C1 segment of cervical spinal cord (tissue), 14 donors: ENCODE data around the gene TAF1A.

ENCODE experiments used
- DNase-seq, 14 donors: peaks; one replicate each; lab custom pipeline; 2025; lab: John Stamatoyannopoulos, UW

The TAF1A gene

DNA sequence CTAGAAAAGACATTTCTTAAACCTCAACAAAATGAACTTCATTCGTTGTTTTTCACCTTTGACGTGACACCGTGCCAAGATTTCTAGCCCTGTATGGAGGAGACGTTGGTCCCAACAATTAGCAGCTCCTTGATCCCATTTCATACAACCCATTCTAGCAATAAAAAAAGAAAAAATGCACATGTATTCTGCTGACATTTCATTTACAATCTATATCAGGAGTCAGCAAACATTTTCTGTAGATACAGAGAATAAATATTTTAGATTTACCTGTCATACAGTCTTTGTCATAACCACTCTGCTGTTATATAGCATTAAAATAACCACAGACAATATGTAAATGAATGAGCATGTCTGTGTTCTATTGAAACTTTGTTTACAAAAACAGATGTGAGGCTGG lies 7.0 kb upstream of the TAF1A start:
- DNase-seq: no peak

GRCh38 chr1:222594789-222595188 lies 5.1 kb upstream of the TAF1A start:
- no peak for DNase-seq

GRCh38 chr1:222592171-222592570 lies 2.4 kb upstream of the TAF1A start:
- no peak for DNase-seq

DNA sequence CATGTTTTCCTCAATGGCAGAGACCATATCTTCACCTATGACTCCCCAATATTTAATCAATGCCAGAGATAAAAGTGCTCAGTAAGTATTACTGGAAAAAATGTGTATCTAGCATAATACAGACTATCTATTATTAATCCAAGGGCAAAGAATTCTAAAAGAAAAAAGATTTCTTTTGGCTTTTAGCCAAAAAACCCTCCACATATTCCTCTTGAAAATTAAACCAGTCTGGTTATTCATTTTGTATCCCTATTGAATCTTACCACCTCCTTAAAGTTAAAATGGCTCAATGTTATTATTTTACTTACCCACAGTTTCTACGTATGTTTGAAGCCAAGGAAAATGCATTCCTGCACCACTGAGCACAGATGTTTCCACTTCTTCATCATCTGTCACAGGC lies 1.6 kb downstream of the TAF1A start:
- DNase-seq: no peak

DNA sequence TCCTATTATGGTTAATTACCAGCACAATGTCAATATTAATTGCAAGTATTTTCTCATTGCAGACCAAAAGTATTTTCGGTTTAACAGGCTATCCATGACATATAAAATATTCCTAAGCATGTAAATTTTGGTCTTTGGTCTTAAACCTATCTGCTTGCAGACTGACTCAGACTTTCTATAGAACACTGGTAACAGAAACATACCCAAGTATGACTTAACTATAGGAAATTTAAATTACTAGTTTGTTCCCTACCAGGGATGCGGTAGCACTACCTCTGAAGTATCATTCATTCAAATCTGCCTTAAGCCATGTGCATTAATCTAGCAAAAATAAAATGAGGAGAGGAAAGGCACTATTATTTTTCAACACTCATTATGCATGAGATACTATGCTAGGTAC lies 2.9 kb downstream of the TAF1A start:
- DNase-seq: no peak

DNA sequence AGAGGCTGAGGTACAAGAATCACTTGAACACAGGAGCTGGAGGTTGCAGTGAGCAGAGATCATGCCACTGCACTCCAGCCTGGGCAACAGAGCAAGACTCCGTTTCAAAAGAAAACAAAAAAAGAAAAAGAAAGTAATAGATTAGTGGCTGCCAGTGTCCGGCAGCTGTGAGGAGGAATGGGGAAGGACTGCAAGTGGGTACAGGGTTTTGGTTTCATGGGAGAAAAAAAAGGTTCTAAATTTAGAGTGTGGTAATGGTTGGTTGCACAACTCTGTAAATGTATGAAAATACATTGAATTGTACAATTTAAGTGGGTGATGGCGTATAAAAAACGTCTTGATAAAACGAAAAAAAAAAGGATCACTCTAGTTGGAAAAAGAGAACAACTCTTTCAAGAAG lies 6.7 kb downstream of the TAF1A start:
- DNase-seq: no peak

- no peak for DNase-seq
Measured at GRCh38 chr1:222582099-222582774, 7.5 kb downstream of the TAF1A start.

GRCh38 chr1:222579316-222579715 lies 10.4 kb downstream of the TAF1A start:
- DNase-seq: no peak

DNA sequence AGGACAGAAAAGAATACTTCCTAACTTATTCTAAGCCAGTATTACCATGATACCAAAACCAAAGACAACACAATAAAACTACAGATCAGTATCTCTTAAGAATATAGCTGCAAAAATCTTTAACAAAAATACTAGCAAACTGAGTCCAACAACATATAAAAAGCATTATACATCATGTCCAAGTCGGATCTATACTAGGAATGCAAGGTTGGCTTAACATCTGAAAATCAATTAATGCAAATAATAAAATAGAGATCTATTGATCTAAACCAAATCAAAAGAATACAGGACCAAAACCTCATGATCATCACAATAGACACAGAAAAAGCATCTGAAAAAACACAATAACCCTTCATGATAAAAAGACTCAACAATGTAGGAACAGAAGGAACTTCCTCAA lies 18.9 kb downstream of the TAF1A start:
- DNase-seq: no peak

GRCh38 chr1:222561656-222562055 lies 28.1 kb downstream of the TAF1A start:
- no peak for DNase-seq

DNA sequence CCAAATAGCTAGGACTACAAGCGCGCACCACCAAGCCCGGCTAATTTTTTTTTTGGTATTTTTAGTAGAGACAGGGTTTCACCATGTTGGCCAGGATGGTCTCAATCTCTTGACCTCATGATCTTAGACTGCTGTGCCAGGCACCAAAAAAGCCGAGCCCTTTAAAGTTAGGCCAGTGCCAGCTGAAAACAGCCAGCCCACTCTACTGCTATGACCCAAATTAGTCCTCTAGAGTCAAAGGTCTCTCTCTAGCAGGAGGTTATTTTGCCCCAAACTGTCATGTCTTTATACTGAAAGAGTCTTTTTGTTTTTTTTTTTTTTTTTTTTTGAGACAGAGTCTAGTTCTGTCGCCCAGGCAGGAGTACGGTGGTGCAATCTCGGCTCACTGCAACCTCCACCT lies 32.2 kb downstream of the TAF1A start:
- no peak for DNase-seq

DNA sequence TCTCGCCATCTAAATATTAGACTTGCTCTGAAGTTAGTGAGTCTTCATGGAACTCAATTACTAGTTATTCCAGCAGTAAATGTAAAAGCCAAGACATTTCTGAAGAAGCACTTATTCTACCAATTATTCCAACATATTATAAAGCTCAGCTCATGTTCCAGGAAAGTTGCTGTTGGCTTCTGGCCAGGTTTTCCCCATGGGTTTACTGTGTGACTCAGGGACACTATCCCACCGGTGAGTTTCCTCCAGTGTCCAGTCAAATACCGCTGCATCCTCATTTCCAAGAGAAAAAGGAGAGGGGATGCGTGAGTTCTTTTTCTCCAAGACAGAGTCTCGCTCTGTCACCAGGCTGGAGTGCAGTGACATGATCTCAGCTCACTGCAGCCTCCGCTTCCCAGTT lies 32.6 kb downstream of the TAF1A start:
- no peak for DNase-seq

- no peak for DNase-seq
Measured at GRCh38 chr1:222555992-222556615, 33.6 kb downstream of the TAF1A start.

GRCh38 chr1:222554177-222554576 lies 35.6 kb downstream of the TAF1A start:
- DNase-seq: no peak

GRCh38 chr1:222552882-222553281 lies 36.9 kb downstream of the TAF1A start:
- no peak for DNase-seq

- no peak for DNase-seq
Measured at GRCh38 chr1:222547944-222548671, 41.6 kb downstream of the TAF1A start, which contains the start of gene HHIPL2. Gene HHIPL2, minus strand, starts transcription at chr1:222548104. Its CDS starts 60 bp downstream, at chr1:222548044.

- DNase-seq: no peak
Measured at GRCh38 chr1:222547260-222547614, 42.5 kb downstream of the TAF1A start.

DNA sequence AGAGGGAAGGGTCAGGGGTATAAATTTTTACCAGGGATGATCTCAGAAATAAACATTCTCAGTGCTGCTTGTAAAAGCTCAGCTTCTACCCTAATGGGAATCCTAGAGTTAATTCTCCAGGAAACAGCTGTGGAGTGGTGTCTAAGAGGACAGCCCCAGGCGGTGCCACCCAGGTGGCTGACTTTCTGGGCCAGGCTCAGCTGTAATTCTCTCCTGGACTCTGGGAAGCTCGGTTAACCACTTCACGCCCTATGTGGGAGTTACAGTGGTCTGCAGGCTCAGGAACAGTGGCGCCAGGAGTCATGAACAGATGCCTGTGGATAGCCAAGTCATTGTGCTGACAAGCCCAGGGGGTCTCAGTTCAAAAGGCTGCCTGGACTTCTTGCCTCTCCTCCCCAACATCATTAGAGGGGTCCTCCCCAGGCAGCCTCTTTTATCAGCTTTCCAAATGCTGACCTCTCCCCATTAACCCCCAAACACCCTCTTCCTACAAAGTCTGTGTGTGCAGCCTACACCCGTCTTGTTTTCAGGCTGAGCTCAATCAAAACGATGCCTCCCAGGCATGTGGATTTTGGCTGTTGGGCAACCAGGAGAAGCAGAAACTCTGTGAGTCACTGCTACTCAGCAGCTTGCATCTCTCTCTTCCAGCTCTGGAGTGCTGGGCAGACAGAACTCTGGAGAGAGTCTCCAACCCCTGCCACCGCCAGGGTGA lies 43.0 kb downstream of the TAF1A start:
- DNase-seq: peak in 1 of 14 donors; percentile 4

DNA sequence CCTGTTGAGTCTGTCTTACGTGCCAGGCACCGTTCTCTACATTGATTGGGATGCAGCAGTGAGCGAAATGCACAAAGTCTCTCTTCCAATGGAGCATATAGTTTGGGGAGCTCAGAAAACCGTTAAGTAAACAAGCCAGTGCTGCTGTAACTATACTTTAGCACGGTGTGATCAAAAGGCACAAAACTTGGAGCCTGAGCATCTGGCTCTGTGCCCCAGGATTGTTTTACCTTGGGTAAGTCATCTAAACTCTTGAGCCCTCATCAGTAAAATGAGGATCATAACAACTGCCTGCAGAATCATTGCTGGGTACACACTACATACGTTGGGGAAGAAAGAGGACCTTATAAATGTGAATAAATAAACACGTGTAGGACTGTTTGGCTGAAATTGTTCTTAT lies 43.6 kb downstream of the TAF1A start:
- no peak for DNase-seq

DNA sequence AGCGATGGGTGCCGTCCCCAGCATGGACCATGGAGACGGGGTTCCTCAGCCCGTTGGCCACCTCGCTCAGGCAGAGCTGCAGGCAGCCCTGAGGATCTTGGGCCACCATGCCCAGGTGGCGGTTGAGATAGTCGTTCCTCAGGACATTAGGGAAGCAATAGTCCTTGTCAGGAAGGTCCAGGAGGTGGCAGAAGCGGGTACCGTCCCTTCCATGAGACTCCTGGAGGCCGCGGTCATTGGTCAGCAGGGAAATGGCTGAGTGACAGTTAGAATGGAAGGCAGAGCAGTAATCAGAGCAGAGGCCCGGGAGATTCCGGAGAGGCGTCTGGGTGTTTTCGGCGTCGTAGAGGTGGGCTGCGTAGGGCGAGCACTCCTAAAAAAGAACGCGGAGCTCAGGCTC lies 45.9 kb downstream of the TAF1A start:
- DNase-seq: no peak

DNA sequence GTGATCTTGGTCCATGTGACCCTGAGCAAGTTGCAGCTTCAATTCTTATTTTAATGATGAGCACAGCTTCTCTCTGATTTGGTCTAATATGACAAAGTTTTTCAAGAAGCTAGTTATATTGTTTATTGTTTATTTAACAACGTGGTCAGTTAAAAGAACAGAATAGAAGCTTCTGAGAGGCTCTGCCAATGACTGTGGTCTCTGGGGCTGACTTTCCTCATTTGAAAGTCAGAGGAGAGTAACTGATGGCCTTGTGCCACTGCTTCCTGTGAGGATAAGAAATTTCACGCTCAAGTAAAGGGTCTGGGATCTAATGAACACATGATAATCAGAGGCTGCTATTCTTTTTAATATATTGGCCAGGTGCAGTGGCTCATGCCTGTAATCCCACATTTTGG lies 49.1 kb downstream of the TAF1A start:
- DNase-seq: no peak

GRCh38 chr1:222539951-222540597 lies 49.7 kb downstream of the TAF1A start:
- DNase-seq: no peak
